Keratinocyte (primary cell): ENCODE results near the gene ALG14.

Experiments used
- EZH2 ChIP-seq: IDR thresholded peaks from one replicate; pipeline ENCODE4 v1.6.1; 2012; ENCODE audit warnings: inconsistent platforms, mild to moderate bottlenecking, low read length, moderate library complexity
- TF ChIP-seq, protein P1 (sequence below), 3 experiments: IDR thresholded peaks in 1 of 3; conservative IDR thresholded peaks in 1 of 3; optimal IDR thresholded peaks in 1 of 3; 2 replicates in 2 of 3; 3 replicates in 1 of 3; pipeline versions ENCODE3 to v1.5.1; 2011; ENCODE audit warnings: low read length in 3 of 3, mild to moderate bottlenecking in 3 of 3, moderate library complexity in 2 of 3, control low read depth in 1 of 3, inconsistent platforms in 1 of 3; ENCODE audit not compliant: insufficient read depth in 2 of 3; ENCODE audit errors: extremely low read depth in 1 of 3

DNA sequence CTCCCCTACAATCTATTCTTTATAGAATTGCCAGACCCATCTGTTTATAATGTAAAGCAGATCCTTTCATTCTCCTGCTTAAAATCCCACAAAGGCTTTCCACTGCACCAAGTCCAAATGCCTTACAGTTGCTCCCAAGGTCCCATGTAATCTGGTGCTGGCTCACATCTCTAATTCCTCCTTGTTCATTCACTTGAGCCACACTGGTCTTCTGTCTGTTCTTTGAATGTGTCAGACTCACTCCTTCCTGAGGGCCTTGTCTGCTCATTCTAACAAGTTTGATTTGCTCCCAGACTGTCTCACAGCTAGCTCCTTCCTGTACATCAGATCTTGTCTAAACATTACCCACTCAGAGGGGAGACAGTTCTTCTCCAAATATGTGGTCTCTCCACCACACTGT, 38.9 kb downstream of the ALG14 start:
- TF ChIP-seq EZH2: no peak
- TF ChIP-seq, protein P1, sequence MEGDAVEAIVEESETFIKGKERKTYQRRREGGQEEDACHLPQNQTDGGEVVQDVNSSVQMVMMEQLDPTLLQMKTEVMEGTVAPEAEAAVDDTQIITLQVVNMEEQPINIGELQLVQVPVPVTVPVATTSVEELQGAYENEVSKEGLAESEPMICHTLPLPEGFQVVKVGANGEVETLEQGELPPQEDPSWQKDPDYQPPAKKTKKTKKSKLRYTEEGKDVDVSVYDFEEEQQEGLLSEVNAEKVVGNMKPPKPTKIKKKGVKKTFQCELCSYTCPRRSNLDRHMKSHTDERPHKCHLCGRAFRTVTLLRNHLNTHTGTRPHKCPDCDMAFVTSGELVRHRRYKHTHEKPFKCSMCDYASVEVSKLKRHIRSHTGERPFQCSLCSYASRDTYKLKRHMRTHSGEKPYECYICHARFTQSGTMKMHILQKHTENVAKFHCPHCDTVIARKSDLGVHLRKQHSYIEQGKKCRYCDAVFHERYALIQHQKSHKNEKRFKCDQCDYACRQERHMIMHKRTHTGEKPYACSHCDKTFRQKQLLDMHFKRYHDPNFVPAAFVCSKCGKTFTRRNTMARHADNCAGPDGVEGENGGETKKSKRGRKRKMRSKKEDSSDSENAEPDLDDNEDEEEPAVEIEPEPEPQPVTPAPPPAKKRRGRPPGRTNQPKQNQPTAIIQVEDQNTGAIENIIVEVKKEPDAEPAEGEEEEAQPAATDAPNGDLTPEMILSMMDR (optimal IDR thresholded peaks at IDR 0.05 in 1 of 3, IDR thresholded peaks at IDR 0.05 in 1 of 3, conservative IDR thresholded peaks at IDR 0.05 in 1 of 3; ENCODE audit: extremely low read depth in 1 of 3, insufficient read depth in 2 of 3, low read length in 3 of 3): no peak
